Measurements from ENCODE around the gene PLA2G6. TPM values are rescaled to one million over a fixed set of nuclear protein-coding genes. Genes with fewer than 3 reads are reported as not detected.
A peak's percentile ranks its signal among the peaks of the same experiment; 100 is the strongest.

Gene PLA2G6
- total RNA-seq, 1 donor from 2014 or later = 35.8 TPM

DNA sequence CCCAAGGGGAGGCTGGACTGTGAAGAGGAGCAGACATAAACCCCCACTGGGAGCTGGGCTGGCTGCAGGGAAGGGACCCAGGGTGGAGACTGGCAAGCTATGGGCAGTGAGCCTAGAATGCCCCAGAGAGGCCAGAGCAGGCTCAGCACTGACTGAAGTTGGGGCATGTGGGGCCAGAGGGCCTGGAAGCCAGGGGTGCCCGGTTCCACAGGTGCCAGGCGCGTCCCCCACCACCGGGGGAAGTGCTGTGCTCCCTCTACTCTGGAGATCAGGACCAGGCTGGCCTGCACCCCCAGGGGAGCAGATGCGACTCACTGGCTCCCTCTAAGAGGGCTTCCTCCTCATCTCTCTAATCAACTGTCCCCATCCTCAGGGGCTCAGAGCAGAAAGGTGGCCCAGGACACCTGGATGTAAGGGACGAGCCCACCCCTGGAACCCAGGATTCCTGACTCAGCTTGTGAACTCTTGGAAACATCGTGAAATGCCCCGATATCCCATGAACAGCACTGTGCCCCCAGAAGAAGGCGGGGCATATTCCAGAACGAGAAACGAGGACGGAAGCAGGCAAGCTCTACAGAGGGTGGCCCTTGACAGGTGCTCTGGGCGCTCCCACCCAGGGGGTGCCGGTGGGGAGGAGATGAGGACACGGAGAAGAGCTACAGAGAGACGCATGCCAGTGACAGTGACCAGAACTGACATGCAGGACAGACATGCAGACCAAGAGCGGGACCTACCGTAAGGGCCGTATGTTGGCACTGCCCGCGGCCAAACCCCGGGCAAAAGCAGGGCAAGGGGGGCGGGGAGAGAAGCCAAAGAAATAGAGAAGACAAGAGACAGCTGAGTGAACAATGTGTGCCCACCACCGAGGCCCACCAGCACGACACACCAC is 40.5 kb upstream of the PLA2G6 start:
- Histone ChIP-seq H3K36me3 (peaks cover 0 to 35% of the 10 kb centered on the region in 2 donors), H3K27me3 (no peaks in the 10 kb centered on the region), H3K9me3 (no peaks in the 10 kb centered on the region), H3K27ac (peak overlapping the region; percentile 59), H3K4me3 (no peak overlapping the region), H3K4me1 (peaks cover 57% of the 10 kb centered on the region)
- no peak for TF ChIP-seq POLR2AphosphoS5 (IDR thresholded peaks at IDR 0.05; ENCODE audit: insufficient read depth in 1 of 2, low read depth in 1 of 2)
- TF ChIP-seq, protein P1, sequence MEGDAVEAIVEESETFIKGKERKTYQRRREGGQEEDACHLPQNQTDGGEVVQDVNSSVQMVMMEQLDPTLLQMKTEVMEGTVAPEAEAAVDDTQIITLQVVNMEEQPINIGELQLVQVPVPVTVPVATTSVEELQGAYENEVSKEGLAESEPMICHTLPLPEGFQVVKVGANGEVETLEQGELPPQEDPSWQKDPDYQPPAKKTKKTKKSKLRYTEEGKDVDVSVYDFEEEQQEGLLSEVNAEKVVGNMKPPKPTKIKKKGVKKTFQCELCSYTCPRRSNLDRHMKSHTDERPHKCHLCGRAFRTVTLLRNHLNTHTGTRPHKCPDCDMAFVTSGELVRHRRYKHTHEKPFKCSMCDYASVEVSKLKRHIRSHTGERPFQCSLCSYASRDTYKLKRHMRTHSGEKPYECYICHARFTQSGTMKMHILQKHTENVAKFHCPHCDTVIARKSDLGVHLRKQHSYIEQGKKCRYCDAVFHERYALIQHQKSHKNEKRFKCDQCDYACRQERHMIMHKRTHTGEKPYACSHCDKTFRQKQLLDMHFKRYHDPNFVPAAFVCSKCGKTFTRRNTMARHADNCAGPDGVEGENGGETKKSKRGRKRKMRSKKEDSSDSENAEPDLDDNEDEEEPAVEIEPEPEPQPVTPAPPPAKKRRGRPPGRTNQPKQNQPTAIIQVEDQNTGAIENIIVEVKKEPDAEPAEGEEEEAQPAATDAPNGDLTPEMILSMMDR (IDR thresholded peaks at IDR 0.05) = no peak
- TF ChIP-seq POLR2A (IDR thresholded peaks at IDR 0.05) = no peak
- no peak for DNase-seq (ENCODE audit: extremely low spot score in 2 of 2)
- intact Hi-C loops (cut with DNase I) = no loop called here

DNA sequence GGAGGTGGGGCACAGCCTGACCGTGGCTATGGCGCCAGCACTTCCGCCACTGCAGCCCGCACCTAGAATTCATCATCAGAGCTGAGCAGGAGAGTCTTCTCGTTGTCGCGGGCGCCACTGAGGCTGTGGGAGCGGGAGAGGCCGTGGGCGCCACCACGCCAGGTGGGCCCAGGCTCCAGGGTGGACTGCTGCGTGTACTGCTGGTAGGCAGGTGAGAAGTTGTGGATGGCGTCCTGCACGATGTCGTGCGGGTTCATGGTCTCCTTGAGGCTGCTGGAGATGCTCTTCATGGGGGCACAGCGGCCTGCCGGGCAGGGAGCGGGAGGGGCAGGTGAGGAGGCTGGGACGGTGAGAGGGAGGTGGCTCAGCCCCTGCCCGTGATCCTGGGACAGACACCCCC is 39.8 kb upstream of the PLA2G6 start:
- no peak for TF ChIP-seq POLR2A (IDR thresholded peaks at IDR 0.05)
- peak in 1 of 2 donors; percentile 11 for TF ChIP-seq POLR2AphosphoS5 (IDR thresholded peaks at IDR 0.05; ENCODE audit: insufficient read depth in 1 of 2, low read depth in 1 of 2)
- TF ChIP-seq, protein P1 (IDR thresholded peaks at IDR 0.05) = no peak
- peaks cover 0 to 33% of the 10 kb centered on the region in 2 donors for H3K36me3 ChIP-seq
- no peaks in the 10 kb centered on the region for H3K27me3 ChIP-seq
- intact Hi-C loops (cut with DNase I) = no loop called here
- no peak overlapping the region for H3K4me3 ChIP-seq
- DNase-seq (ENCODE audit: extremely low spot score in 2 of 2) = no peak
- peaks cover 55% of the 10 kb centered on the region for H3K4me1 ChIP-seq
- peak overlapping the region; percentile 59 for H3K27ac ChIP-seq
- no peaks in the 10 kb centered on the region for H3K9me3 ChIP-seq

DNA sequence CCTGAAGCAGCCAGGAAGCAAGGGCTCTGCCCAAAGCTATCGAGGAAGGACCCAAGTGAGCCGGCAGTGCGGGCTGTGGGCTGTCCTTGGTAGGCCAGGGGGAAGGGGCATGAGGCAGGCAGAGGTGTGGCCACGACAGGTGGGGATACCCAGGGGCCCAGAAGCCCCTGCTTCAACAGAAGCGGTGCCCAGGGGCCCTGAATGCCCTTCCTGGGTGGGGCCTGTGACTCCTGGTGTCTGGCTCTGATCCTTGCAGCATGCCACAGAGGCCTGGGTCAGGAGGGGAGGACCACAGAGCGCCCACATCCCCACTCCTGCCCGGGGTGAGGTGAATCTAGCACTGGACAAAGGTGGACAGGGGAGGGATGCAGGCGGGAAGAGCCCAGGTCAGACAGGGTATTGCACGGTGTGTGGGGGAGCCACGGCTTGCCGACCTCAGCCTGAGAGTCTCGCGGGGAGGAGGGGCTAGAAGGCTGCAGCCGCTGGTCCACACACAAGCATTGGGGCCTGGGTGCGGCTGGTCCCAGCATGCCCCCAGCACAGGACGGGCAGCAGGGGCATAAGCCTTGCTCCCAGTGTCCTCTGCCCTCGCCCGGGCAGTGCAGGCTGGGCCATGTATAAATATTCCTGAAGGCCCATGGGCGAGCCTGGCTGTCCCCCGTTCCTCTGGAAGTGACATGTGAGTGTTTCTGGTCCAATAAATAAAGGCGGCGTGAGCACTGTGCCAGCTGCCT is 39.2 kb upstream of the PLA2G6 start:
- Histone ChIP-seq H3K4me1 (peaks cover 55% of the 10 kb centered on the region), H3K27ac (peak overlapping the region; percentile 96), H3K27me3 (no peaks in the 10 kb centered on the region), H3K9me3 (no peaks in the 10 kb centered on the region), H3K4me3 (no peak overlapping the region), H3K36me3 (peaks cover 0 to 27% of the 10 kb centered on the region in 2 donors)
- TF ChIP-seq POLR2A (IDR thresholded peaks at IDR 0.05) = no peak
- peak in 1 of 2 donors; percentile 7 for TF ChIP-seq POLR2AphosphoS5 (IDR thresholded peaks at IDR 0.05; ENCODE audit: insufficient read depth in 1 of 2, low read depth in 1 of 2)
- TF ChIP-seq, protein P1 (IDR thresholded peaks at IDR 0.05) = no peak
- DNase-seq (ENCODE audit: extremely low spot score in 2 of 2) = no peak
- intact Hi-C loops (cut with DNase I) = no loop called here

DNA sequence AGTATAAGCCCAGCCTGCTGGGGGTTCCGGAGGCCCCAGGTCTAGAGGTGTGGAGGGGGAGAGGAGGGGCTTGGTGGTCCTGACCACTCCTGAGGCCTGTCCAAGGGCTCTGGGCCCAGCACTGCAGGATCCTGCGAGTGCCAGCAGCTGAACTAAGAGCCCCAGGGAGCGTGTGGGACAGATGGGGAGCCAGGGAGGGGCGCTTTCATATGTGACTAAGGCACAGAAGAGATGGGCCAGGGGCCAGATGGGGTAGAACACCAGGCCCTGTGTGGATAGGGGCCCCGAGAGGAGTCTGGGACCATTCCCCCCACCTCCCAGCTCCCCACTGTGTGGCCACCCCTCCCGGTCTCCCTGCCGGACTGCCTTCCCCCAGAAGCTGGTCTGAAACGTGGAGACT is 38.5 kb upstream of the PLA2G6 start:
- intact Hi-C loops (cut with DNase I) = no loop called here
- DNase-seq (ENCODE audit: extremely low spot score in 2 of 2) = no peak
- Histone ChIP-seq H3K36me3 (peaks cover 0 to 21% of the 10 kb centered on the region in 2 donors), H3K9me3 (no peaks in the 10 kb centered on the region), H3K4me3 (no peak overlapping the region), H3K4me1 (peaks cover 55% of the 10 kb centered on the region), H3K27me3 (no peaks in the 10 kb centered on the region), H3K27ac (peak overlapping the region; percentile 96)
- no peak for TF ChIP-seq POLR2AphosphoS5 (IDR thresholded peaks at IDR 0.05; ENCODE audit: insufficient read depth in 1 of 2, low read depth in 1 of 2)
- no peak for TF ChIP-seq POLR2A (IDR thresholded peaks at IDR 0.05)
- TF ChIP-seq, protein P1 (IDR thresholded peaks at IDR 0.05) = no peak
